IPS-NIHi11 (cell line): ENCODE measurements around the gene PLEKHH2.
"Not testable (repeated sequence)": the region's sequence is repeated elsewhere in the genome, so short reads cannot be mapped to it uniquely, and the experiment has no call there.

Experiments
- DNase-seq: peaks from one replicate; pipeline ENCODE4 v3.0.0; 2012; ENCODE audit warnings: mixed read lengths, low spot score

The PLEKHH2 gene

DNA sequence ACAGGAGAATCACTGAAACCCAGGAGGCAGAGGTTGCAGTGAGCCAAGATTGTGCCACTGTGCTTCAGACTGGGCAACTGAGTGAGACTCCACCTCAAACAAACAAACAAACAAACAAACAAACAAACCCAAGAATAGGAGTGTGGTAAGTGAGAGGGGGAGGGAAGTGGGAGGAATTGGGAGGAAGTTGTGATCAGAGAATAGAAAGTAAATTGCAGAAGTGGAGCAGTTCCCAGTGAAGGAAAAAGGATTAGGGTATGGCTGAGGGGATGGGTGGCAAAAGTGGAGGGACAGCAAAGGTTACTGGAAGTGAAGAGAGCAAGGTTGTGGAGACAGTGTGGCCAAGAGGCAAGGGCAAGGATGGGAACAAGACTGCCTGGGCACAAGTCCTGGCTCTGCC is 80.3 kb downstream of the PLEKHH2 start:
- no peak for DNase-seq

DNA sequence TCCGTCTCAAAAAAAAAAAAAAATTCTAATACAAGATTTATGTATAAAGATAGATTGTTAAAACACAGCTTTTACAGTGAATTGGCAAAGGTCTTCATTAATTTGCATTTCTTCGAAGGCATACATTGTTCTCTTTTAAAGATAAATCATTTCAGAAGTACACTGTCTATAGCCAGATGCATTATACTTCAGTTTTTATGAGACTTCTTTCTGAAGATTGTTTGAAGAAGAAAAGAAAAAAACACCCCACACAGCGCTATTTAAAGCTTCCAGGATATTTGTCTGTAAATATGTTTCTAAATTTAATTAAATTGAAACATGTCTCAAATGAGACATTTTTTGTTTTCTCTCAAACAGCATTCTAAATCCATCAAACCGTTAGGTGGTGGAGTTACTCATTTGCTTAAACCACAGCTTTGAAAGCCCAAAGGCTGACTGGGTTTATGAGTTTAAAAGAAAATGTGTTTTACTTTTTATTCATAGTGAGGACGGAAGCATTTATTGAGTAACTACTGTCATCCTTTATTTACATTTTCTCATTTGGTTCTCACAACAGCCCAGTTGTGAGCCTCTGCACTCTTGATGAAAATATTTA is 81.6 kb downstream of the PLEKHH2 start:
- DNase-seq: no peak

DNA sequence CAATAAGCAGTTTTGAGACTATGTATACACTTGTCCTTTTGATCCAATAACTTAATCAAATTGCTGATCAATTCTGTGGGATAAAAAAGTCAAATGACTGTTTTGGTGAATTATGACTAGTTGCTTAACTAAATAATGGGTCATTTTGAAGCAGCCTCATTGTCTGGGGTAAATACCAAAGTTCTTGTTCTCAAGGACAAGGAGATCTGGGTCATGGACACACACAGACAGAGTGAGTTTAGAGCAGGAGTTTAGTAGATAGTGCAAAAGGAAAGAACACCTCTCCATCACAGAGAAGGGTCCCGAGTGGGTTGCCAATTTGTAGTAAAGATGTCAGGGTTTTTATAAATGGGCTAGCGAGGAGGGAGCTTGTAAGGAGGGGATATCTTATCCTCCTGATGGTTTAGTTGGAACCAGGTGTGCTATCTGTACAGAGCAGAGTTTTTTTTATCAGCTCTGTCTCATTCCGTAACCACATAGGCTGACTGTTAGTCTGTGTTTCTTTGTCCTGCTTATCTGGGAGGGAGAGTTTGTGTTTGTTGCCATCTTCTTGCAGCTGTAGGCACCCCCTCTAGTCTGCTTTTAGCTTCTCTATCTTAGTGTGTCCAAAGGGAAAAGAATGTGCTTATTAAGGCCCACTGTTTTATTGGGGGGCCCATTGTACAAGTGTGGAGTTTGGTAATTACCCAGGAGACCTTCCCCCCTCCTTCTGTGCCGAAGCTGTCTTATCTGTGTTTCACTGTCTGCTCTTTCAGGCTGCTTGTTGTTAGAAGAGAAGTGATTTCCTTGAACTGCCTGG is 87.9 kb downstream of the PLEKHH2 start:
- DNase-seq: no peak

DNA sequence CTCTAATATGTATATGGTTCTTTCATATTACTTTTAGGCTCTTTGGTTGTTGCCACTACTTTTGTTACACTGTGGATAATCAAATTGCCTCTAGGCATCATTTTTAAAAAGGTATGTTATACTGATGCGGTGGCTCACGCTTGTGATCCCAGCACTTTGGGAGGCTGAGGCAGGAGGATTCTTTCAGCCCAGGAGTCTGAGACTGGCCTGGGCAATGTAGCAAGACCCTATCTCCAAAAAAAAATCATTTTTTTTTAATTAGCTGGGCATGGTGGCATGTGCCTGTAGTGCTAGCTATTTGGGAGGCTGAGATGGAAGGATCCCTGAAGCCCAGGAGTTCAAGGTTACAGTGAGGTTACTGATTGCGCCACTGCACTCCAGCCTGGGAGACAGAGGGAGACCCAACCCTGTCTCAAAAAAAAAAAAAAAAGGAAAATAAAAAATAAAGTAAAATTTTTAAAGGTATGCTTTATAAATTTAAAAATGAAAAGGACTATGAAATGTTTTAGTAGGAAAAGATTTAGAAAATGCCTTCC is 88.7 kb downstream of the PLEKHH2 start:
- DNase-seq: no peak

DNA sequence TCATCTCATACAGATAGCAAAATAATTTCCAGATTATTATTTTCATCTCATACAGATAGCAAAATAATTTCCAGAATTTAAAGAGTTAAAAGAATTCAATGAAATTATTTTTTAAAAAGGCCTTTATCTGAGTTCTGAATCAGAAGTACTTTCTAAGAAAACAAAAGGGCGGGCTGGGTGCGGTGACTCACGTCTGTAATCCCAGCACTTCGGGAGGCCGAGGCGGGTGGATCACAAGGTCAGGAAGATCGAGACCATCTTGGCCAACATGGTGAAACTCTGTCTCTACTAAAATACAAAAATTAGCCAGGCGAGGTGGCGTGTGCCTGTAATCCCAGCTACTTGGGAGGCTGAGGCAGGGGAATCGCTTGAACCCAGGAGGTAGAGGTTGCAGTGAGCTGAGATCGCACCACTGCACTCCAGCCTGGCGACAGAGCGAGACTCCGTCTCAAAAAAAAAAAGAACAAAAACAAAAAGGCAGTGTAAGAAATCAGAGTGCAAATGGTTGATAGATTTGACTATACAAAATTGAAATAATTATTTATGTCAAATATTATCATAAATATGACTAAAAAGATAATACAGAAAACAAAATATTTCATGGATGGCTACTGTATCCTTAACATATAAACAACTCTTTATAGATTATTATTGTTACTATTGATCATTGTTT is 90.0 kb downstream of the PLEKHH2 start:
- not testable (repeated sequence) for DNase-seq

DNA sequence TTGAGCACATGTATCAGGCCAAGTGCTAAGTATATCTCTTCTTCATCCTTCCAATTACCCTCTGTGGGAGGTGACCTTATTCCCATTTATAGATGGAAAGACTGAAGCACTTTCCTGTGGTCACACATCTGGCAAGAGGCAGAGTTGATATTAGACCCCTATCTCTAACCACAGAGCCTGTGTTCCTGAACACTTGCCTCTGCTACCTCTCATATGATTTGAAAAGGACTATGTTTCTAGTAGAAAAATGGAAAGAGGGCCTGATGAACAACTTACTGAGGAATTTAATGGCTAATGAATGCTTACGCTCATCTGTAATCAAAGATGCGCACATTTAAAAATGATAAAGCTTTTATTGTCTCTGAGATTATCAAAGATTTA is 90.6 kb downstream of the PLEKHH2 start:
- no peak for DNase-seq

DNA sequence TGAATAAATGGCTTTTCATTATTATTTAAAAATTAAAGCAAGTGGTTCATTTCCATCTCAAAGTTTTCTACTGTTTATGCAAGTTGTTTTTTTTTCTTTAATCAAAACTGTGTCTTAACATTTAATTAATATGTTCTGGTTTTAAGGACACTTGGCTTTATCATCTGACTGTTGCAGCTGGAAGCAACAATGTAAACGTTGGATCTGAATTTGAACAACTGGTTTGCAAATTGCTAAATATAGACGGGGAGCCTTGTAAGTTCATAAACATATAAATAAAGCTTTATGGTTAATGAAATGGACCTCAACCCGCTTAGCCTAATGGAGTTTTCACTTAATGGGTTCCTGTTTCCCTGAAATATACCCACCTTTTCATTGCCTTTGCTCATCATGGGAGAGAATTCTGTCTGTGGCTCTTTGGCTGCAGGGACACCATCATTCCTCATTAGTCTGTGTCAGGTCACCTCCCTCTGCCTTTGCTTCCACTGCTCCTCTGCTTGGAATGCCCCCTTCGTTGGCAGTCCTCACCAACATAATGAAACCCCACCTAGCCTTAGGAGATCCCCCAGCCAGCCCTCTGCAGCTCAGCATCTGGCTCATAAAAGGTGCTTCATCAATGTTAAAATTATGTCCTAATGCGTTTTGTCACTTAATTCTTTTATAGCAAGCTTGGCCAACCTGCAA is 92.6 kb downstream of the PLEKHH2 start:
- peak; percentile 29 for DNase-seq

DNA sequence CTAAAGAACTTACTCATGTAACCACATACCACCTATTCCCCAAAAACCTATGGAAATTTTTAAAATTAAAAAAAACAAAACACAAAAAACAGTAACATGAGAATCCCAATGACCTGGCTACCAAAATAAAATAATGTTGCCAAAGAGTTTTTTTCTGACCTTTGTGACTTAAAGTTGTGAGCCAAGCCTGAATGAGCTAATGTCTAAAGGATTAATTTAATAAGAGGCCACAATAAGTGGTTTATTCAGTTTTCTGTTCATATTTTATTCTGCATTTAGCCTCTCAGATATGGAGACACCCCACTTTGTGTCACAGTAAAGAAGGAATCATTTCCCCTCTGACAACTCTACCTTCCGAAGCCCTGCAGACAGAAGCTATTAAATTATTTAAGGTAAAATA is 94.2 kb downstream of the PLEKHH2 start:
- no peak for DNase-seq

DNA sequence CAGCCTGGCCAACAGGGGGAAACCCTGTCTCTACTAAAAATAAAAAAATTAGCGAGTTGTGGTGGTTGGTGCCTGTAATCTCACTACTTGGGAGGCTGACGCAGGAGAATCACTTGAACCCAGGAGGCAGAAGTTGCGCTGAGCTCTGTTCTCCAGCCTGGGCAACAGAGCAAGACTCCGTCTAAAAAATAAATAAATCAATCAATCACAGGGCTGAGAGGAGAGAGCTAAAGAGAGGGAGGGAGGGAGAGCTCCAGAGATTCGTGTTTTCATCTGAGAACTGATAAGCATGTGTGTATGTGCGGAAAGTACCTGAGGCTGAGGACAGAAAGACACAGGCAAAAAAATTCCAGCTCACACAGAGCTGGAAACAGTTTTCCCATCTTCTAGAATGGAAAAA is 99.6 kb downstream of the PLEKHH2 start:
- no peak for DNase-seq

DNA sequence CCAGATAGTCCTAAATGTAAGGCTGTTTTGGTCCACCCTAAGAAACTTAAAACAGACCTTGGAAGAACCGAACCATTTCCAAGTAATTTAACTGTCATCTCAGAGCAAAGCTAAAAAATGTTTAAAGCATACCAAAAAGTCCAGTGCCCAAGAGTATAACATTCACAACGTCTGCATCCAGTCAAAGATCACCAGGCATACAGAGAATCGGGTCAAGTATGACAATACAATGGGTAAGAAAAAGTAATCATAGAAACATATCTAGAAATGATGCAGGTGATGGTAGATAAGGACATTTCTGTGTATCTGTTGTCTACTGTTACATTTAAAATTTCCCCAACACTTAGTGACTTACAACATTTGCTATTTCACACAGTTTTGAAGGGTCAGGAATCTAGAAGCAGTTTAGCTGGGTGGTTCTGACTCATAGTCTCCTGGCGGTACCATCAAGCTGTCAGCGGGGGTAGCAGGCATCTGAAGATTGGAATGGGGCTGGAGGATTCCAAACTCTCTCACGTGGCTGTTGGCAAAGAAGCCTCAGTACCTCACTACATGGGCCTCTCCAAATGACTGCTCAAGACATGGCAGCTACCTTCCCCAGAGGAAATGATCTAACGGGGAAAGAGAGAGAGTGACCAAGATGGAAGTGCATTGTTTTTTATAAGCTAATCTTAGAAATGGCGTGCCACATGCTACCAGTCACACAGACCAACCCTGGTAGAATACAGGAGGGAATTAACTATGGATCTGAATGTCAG is 100.2 kb downstream of the PLEKHH2 start:
- DNase-seq: no peak

DNA sequence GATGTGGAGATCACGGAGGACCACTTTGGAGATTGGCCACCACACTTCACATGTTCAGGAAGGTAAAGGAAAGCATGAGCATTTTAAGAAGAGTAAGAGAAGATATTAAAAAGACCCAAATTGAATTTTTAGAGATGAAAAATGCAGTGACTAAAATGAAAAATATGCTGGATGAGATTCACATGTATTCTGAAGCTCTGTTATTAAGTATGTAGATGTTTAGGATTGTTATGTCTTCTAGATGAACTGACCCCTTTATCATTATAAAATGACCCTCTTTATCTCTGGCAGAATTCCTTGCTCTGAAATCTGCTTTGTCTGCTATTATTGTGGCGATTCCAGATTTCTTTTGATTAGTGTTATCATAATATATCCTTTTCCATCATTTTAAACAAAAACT is 100.8 kb downstream of the PLEKHH2 start:
- DNase-seq: no peak

DNA sequence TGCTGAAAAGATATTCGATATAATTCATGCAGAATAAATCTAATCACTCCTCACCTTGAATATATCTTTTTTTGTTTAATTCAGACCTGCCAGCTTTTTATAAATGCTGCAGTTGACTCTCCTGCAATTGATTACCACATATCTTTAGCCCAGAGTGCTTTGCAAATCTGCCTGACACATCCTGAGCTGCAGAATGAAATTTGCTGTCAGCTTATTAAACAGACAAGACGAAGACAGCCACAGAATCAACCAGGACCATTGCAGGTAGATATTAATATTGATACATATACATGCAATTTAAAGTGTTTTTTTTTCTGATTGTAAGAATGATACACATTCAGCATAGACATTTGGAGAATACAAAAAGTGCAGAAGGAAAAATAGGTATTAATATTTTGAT is 101.2 kb downstream of the PLEKHH2 start:
- no peak for DNase-seq

DNA sequence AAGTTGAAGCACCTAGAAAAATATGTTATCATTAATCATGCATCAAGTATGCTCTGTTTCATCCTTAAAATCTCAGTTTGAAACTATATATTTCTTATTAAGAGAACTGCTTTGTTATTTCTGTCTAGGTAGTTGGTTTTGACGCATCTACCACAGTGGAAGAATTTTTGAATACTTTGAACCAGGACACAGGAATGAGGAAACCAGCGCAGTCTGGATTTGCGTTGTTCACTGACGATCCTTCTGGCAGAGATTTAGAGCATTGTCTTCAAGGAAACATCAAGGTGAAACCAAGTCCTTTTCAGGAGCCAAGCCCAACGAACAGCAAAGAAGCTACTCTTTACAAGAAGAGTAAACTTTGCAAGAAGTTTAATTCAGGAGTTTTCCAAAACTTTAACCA is 106.6 kb downstream of the PLEKHH2 start:
- DNase-seq: no peak

DNA sequence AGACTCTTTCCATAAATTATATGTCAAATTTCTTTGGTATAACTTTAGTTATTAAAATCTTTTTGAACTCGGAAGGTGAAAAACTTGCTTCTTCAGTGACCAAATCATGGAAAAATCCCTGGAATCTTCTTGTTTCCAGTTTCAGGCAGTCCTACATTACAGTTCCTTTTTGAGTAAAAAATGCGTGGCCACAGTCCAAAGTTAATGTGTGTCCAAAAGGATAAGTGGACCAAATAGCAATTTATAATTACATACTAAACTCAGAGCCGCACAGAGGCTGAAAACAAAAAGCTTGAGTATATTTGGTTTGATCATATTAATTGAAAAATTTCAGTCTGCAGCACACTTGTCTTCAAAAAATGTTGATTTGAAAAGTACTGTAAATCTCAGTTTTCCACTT is 108.4 kb downstream of the PLEKHH2 start:
- no peak for DNase-seq

DNA sequence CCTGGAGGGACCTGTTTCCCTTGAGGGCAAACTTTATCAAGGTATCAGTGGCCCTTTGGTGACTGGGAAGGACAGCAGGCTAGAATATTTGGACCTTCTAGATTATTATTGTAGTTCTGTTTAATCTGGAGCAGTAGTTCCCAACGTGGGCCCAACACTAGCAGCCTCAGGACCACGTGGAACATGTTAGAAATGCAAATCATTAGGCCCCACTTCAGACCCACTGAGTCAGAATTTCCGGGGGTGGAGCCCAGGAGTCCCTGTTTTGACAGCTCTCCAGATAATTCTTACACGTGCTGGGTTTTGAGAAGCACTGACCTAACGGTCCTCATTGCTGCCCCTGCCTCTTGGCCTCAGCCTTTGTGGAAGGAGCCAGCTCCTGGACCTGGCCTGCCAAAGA is 111.3 kb downstream of the PLEKHH2 start:
- DNase-seq: no peak

DNA sequence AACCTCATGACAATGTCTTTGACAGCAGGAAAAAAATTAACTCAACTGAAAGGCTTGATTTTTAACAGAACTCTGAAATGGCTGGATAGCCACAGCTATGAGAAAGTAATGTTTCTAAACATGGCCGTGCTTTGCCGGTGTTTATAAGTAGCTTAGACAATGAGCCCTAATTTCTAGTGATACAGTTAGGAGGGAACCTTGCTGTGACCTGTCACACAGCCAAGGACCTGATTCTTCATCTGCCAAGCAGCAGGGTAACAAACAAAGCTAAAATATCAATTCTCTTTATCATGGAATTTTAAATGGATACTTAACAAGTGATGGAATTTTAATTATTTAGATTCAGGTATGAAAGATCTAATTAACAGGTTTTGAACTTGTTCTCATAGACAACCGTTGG is 112.5 kb downstream of the PLEKHH2 start:
- no peak for DNase-seq

DNA sequence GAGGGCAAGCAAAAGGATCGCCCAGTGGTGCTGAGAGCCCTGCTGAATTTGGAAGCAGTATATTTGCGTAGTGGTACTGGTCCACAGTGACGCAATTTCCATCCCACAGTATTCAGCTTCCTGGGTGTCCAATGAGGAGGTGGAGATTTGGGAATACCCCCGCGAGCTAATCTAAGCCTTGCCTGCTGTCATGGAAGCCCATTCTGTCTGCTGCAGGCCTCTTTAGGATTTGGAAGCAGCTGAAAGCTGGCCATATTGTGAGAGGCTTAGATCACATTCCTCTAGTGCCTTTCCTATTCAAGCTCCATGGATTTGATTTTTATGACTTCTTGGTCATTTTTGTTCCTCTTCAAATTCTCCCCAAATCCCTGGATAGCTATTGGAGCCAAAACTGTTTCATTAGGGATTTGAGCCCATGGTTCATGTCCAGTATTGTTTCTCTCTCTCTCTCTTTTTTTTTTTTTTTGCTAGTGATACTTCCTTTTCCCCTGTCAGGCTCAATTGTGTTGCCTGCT is 114.5 kb downstream of the PLEKHH2 start:
- no peak for DNase-seq

DNA sequence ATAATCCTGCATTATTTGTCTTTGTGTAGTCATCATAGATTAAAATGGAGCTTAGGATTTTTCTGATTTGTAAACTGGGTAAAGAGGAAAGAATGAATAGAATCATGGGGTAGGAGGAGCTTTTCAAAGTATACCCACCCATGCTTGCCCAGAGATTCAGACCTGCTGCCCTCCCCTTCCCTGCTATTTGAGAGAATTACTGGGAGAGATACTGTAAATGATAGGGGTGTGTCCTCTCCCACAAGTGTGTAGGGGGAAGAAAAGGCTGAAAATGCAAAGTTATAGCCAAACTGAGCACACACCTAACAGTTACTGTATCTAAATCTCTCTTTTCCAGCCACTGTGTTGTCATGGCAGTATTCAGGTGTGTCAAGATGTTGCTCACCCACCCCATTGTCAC is 115.2 kb downstream of the PLEKHH2 start:
- DNase-seq: no peak

DNA sequence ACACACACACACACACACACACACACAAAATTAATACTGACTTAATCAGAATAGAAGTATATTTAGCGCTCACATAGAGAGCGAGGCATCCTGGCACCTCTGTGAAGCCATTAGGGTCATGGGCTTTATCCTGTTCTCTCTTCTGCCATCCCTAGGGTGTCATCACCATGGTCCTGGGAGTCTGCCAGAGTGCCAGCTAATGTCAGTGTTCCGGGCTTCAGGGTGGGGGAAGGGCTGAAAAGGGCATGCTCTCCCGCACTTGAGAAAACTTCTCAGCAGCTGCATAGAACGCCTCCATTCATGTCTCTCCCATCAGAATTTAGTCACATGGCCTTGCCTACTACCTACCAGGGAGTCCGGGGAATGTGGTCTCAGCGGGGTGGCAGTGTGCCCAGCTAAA is 117.1 kb downstream of the PLEKHH2 start:
- DNase-seq: no peak

DNA sequence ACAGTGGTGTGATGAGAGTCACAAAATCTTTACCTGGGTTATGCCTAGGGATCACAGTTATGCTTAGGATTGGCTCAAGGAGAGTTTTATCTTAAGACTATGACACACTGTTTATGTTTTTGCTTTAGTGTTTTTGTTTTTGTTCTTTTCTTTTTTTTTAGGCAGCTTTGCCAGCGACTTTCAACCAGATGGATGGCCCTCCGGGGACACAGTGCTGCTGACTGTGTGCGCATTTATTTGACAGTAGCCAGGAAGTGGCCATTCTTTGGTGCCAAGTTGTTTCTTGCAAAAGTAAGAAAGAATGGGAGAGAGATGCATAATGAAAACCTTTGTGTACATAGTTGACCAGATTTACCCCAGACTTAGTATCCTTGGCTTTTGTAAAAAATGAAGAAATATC is 121.7 kb downstream of the PLEKHH2 start:
- no peak for DNase-seq

DNA sequence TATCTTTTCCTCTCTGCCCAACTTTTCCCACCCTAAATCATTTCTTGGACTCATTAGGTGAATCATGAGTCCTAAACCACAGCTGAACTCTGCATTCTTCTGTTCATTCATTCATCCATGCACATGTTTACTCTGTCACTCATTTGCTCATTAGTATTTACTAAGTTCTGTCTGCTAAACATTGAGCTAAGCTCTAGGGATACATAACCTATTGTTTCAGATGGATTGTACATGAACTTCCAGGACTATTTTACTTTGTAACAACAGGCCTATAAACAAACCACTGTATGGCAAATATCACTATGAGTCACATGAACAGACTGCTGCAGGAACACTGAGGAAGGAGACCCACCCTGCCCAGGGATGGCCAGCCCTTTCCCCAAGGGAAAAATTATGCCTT is 122.1 kb downstream of the PLEKHH2 start:
- DNase-seq: no peak

DNA sequence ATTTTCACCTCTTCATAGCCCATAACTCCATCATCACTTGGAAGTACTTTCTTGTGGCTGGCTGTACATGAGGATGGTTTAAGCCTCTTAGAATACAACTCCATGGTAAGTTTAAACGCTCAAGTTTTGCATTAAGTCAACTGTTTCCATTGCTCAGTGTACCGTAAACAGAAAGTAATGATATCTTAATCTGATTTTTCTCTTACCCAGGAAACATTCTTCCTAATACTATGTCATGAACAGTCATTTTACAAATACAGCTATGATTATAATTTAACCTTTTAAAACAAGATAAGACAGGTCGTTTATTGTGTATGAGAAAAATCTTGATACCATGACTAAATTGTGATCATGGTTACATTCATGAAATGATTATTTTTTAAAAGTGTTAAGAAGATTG is 125.2 kb downstream of the PLEKHH2 start:
- no peak for DNase-seq
